Measurements from ENCODE around the gene KRTDAP. TPM values are rescaled to one million over a fixed set of nuclear protein-coding genes. Genes with fewer than 3 reads are reported as not detected.

The KRTDAP gene
- total and polyA plus RNA-seq, 10 of the 15 experiments (the other 5 are each of a cell fraction or from before 2014, with no cell fraction given) = 0.23 TPM; not detected in 9

GRCh38 chr19:35511337-35511736 lies 21.1 kb upstream of the KRTDAP start:
- DNase-seq (ENCODE audit: low read depth, low spot score) = no peak
- CTCF ChIA-PET = interaction anchor here (1.2 to 6.3 kb wide), 11 partner anchors 16 to 235 kb away, joined by 4 to 87 read pairs (median 9); partner anchors contain the start of gene COX6B1
- RAD21 ChIA-PET (ENCODE audit: unreplicated experiment) = interaction anchor here (0.9 to 4.8 kb wide), 5 partner anchors 33 to 137 kb away, joined by 3 to 24 read pairs (median 4); partner anchors contain the start of gene COX6B1
- no peak for ATAC-seq
- H4K20me1 ChIP-seq (ENCODE audit: control insufficient read depth, insufficient read depth) = no peaks in the 10 kb centered on the region
- no peaks in the 10 kb centered on the region for H3K9me3 ChIP-seq (replicated peaks; ENCODE audit: control insufficient read depth, insufficient read depth, low read length)
- no TSS peak for BruUV-seq (replicated peaks)
- no peak overlapping the region for H3K4me2 ChIP-seq (ENCODE audit: control insufficient read depth, insufficient read depth)
- no peak overlapping the region for H3K9ac ChIP-seq (ENCODE audit: control insufficient read depth, insufficient read depth, low read length)
- TF ChIP-seq CEBPZ (IDR thresholded peaks at IDR 0.05; ENCODE audit: low read depth, low read length) (no peak), KAT2A (conservative IDR thresholded peaks at IDR 0.05; ENCODE audit: control insufficient read depth, low read depth, low read length) (no peak), REST (IDR thresholded peaks at IDR 0.05; ENCODE audit: low read depth, low read length) (no peak), E4F1 (IDR thresholded peaks at IDR 0.05; ENCODE audit: borderline replicate concordance, partially characterized antibody) (no peak), NR2C1 (IDR thresholded peaks at IDR 0.05) (no peak)
- in situ Hi-C loops (cut with MboI) = no loop called here
- peaks cover 8% of the 10 kb centered on the region for H3K4me1 ChIP-seq (ENCODE audit: control insufficient read depth, insufficient read depth, low read length)
- H3K27ac ChIP-seq (ENCODE audit: control insufficient read depth, insufficient read depth) = no peak overlapping the region
- H3K36me3 ChIP-seq (ENCODE audit: control insufficient read depth in 2 of 2, insufficient read depth in 2 of 2, low read length in 1 of 2) = no peaks in the 10 kb centered on the region
- H3K79me2 ChIP-seq (ENCODE audit: control insufficient read depth, insufficient read depth, low read length) = no peaks in the 10 kb centered on the region
- H3K27me3 ChIP-seq (replicated peaks in 1 of 2; ENCODE audit: control insufficient read depth in 2 of 2, insufficient read depth in 2 of 2, low read length in 1 of 2) = no peaks in the 10 kb centered on the region; a peak in 1 of 4 replicates
- intact Hi-C loops (cut with micrococcal nuclease; ENCODE audit: unreplicated experiment) = loop anchor here (2.0 kb wide), 1 partner anchor 33 kb away; the partner anchor contains the start of gene TMEM147
- no peak overlapping the region for H3K4me3 ChIP-seq
- SMC1A ChIA-PET (ENCODE audit: uncharacterized antibody, unreplicated experiment) = interaction anchor here (1.4 to 5.7 kb wide), 5 partner anchors 16 to 158 kb away, joined by 3 to 35 read pairs (median 12); partner anchors contain the start of gene HAUS5
- no peak overlapping the region for H2AFZ ChIP-seq (ENCODE audit: control insufficient read depth, low read depth, low read length)
- POLR2A ChIA-PET = interaction anchor here (1.5 to 1.6 kb wide), 2 partner anchors 80 to 101 kb away, joined by 5 to 6 read pairs; partner anchors contain the start of gene HAUS5
- FAIRE-seq = no peak
- WGBS (ENCODE audit: insufficient coverage, insufficient replicate concordance, low lambda C conversion rate, missing lambda C conversion rate) = 63% methylated on average over 6 of the region's 7 CpGs

All from GM12878 (cell line).